GM23338 (cell line): ENCODE results near the gene PPL. TPM values are rescaled to one million over a fixed set of nuclear protein-coding genes. Genes with fewer than 3 reads are reported as not detected.

ENCODE experiments used
- ATAC-seq: fragments of 200-7000 bp; cut with Tn5 transposase; 3 replicates; pipeline ENCODE4 v1.9.1; 2020
- DNase-seq: peaks from one replicate; pipeline ENCODE4 v3.0.0-alpha.2; 2015; ENCODE audit warnings: low spot score
- H2AFZ ChIP-seq: fragments of 200-600 bp; sonication (generic); 2 replicates; pipeline ENCODE4 v1.8.0; 2016; ENCODE audit warnings: antibody characterized with exemption, mild to moderate bottlenecking, moderate library complexity
- H3F3A ChIP-seq: fragments of 200-600 bp; sonication (generic); replicated peaks from 2 replicates; pipeline ENCODE4 v1.8.0; 2017; ENCODE audit warnings: antibody characterized with exemption, mixed run types, low read depth
- H3K27ac ChIP-seq: fragments of 200-600 bp; sonication (generic); 2 replicates; pipeline ENCODE4 v1.6.1; 2016; ENCODE audit warnings: low read depth
- H3K27me3 ChIP-seq: fragments of 200-600 bp; sonication (generic); 2 replicates; pipeline ENCODE4 v1.8.0; 2016; ENCODE audit warnings: mild to moderate bottlenecking, mixed run types, moderate library complexity; ENCODE audit not compliant: insufficient read depth
- H3K36me3 ChIP-seq: fragments of 200-600 bp; sonication (generic); 2 replicates; pipeline ENCODE4 v1.8.0; 2016; ENCODE audit warnings: mild to moderate bottlenecking; ENCODE audit not compliant: insufficient read depth
- H3K4me1 ChIP-seq: fragments of 200-600 bp; sonication (generic); 2 replicates; pipeline ENCODE4 v1.8.0; 2016; ENCODE audit warnings: mild to moderate bottlenecking, moderate library complexity; ENCODE audit not compliant: insufficient read depth
- H3K4me2 ChIP-seq: fragments of 200-600 bp; sonication (generic); 2 replicates; pipeline ENCODE4 v1.7.1; 2017; ENCODE audit warnings: mixed run types
- H3K4me3 ChIP-seq: fragments of 200-600 bp; sonication (generic); 2 replicates; pipeline ENCODE4 v1.6.1; 2016; ENCODE audit warnings: mixed run types
- H3K79me2 ChIP-seq: fragments of 200-600 bp; sonication (generic); replicated peaks from 2 replicates; pipeline ENCODE4 v1.8.0; 2017; ENCODE audit warnings: mild to moderate bottlenecking; ENCODE audit not compliant: insufficient read depth
- H3K9me2 ChIP-seq: fragments of 200-600 bp; sonication (generic); 2 replicates; pipeline ENCODE4 v1.8.0; 2017; ENCODE audit not compliant: insufficient read depth
- H4K20me1 ChIP-seq: fragments of 200-600 bp; sonication (generic); replicated peaks from 2 replicates; pipeline ENCODE4 v1.8.0; 2017; ENCODE audit warnings: mild to moderate bottlenecking; ENCODE audit not compliant: insufficient read depth
- H3K27ac Mint-ChIP-seq: 2 replicates; pipeline ENCODE4 v1.8.0; 2020; ENCODE audit warnings: inconsistent platforms, mild to moderate bottlenecking, moderate library complexity, mixed read lengths
- H3K27me3 Mint-ChIP-seq: 3 replicates; pipeline ENCODE4 v1.8.0; 2022; ENCODE audit warnings: low read depth, mild to moderate bottlenecking, moderate library complexity, mixed read lengths, inconsistent platforms; ENCODE audit not compliant: insufficient read depth, poor library complexity
- H3K36me3 Mint-ChIP-seq: 3 replicates; pipeline ENCODE4 v1.8.0; 2021; ENCODE audit warnings: low read depth, mild to moderate bottlenecking, inconsistent platforms, moderate library complexity, mixed read lengths
- H3K4me1 Mint-ChIP-seq: 3 replicates; pipeline ENCODE4 v1.8.0; 2020; ENCODE audit warnings: mild to moderate bottlenecking, inconsistent platforms, mixed read lengths
- H3K4me3 Mint-ChIP-seq: 3 replicates; pipeline ENCODE4 v1.8.0; 2021; ENCODE audit warnings: moderate library complexity, mild to moderate bottlenecking, inconsistent platforms, mixed read lengths
- H3K9me3 Mint-ChIP-seq: 3 replicates; pipeline ENCODE4 v1.8.0; 2020; ENCODE audit warnings: moderate library complexity, mild to moderate bottlenecking, inconsistent platforms, mixed read lengths
- CTCF ChIP-seq, 2 experiments: fragments of 200-600 bp in 1 of 2; sonication (generic) in 1 of 2; conservative IDR thresholded peaks; 2 replicates each; pipeline versions ENCODE4 v1.5.1 to v1.6.1; 2016 to 2017; ENCODE audit warnings: antibody characterized with exemption in 2 of 2, low read depth in 2 of 2, mild to moderate bottlenecking in 2 of 2, moderate library complexity in 1 of 2
- POLR2AphosphoS5 ChIP-seq: IDR thresholded peaks from 2 replicates; pipeline ENCODE4 v1.6.1; 2016; ENCODE audit warnings: antibody characterized with exemption, low read depth
- ZNF462 ChIP-seq: fragments of 250-450 bp; sonication (Bioruptor Pico); IDR thresholded peaks from 2 replicates; pipeline ENCODE4 v1.5.0; 2020; ENCODE audit warnings: mild to moderate bottlenecking, moderate library complexity
- polyA plus RNA-seq: library from polyadenylated mRNA; unstranded; fragments of >200 nt; fragmentation: Nextera tagmentation; extraction: Ambion mirVana; gene quantifications from 2 replicates; pipeline ENCODE4 v1.2.1, GENCODE V29; 2016
- total RNA-seq: library from RNA; depleted of rRNA; stranded (reverse); fragments of >200 nt; shearing (Covaris generic); gene quantifications from 2 replicates; pipeline ENCODE4 v1.2.3, GENCODE V29; 2014
- TF ChIP-seq, protein P1 (sequence below): IDR thresholded peaks from 2 replicates; pipeline ENCODE4 v1.6.1; 2016; ENCODE audit warnings: antibody characterized with exemption

PPL gene
- total and polyA plus RNA-seq, 2 experiments from 2014 or later, result 10.6 to 31.7 TPM

- Histone ChIP-seq H3K4me1 (no peaks in the 10 kb centered on the region), H3K27ac (no peak overlapping the region), H3K36me3 (peaks cover 5% of the 10 kb centered on the region), H3K4me3 (no peak overlapping the region), H3K4me2 (no peak overlapping the region), H3K27me3 (no peaks in the 10 kb centered on the region), H3F3A (0 out of 2 replicates have a peak, but pooled peaks cover 10% of the 10 kb centered on the region), H2AFZ (no peak overlapping the region), H3K79me2 (no peaks in the 10 kb centered on the region), H3K9me2 (no peaks in the 10 kb centered on the region), H4K20me1 (no peaks in the 10 kb centered on the region)
- H3K27me3 Mint-ChIP-seq, result peaks cover 5% of the 10 kb centered on the region
- no peaks in the 10 kb centered on the region for H3K4me1 Mint-ChIP-seq
- H3K9me3 Mint-ChIP-seq, result no peaks in the 10 kb centered on the region
- peaks cover 37% of the 10 kb centered on the region for H3K36me3 Mint-ChIP-seq
- TF ChIP-seq, protein P1, sequence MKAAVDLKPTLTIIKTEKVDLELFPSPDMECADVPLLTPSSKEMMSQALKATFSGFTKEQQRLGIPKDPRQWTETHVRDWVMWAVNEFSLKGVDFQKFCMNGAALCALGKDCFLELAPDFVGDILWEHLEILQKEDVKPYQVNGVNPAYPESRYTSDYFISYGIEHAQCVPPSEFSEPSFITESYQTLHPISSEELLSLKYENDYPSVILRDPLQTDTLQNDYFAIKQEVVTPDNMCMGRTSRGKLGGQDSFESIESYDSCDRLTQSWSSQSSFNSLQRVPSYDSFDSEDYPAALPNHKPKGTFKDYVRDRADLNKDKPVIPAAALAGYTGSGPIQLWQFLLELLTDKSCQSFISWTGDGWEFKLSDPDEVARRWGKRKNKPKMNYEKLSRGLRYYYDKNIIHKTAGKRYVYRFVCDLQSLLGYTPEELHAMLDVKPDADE, result no peak
- TF ChIP-seq POLR2AphosphoS5 (no peak), ZNF462 (CRISPR knock-in tag) (no peak), CTCF (conservative IDR thresholded peaks at IDR 0.05; ENCODE audit: low read depth in 2 of 2) (no peak)
- H3K4me3 Mint-ChIP-seq, result no peak overlapping the region
- no peak overlapping the region for H3K27ac Mint-ChIP-seq
- DNase-seq (no peak), ATAC-seq (no peak)
These were observed 44.4 kb downstream of the PPL start for GRCh38 chr16:4892361-4893102.
